Measurements from ENCODE around the gene SMAD6. TPM values are rescaled to one million over a fixed set of nuclear protein-coding genes. Genes with fewer than 3 reads are reported as not detected.

SMAD6 gene
- total RNA-seq, 4 donors from 2014 or later, result 59.3 to 118 (median 62.3) TPM

DNA sequence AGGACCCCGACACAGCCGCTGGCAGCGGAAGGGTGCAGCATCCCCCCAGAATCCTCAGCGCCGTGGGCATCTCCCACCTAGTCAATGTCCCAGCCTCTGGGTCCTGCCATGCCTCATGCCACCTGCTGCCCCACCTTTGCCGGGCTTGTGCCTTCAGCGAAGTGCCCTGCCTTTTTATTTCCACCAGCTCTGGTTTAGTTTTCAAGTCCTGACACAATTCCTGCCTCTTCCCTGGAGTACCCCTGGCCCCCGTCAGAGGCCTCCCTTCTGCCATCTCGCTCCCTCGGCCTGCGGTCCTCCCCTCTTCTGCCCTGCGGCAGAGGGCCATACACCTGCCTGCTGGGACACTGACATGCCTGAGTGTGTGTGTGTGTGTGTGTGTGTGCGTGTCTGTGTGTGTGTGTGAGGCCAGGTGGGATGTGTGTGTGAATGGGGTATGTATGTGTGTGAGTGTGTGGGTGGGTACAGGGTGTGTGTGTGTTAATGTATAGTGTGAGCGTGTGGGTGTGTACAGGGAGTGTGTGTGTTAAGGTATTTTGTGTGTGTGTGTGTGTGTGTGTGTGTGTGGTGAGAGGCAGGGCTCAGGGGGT lies 129.9 kb downstream of the SMAD6 start:
- no peak overlapping the region for H3K27ac ChIP-seq
- no peaks in the 10 kb centered on the region for H3K36me3 ChIP-seq
- no peaks in the 10 kb centered on the region for H3K9me3 ChIP-seq
- TF ChIP-seq, protein P1, sequence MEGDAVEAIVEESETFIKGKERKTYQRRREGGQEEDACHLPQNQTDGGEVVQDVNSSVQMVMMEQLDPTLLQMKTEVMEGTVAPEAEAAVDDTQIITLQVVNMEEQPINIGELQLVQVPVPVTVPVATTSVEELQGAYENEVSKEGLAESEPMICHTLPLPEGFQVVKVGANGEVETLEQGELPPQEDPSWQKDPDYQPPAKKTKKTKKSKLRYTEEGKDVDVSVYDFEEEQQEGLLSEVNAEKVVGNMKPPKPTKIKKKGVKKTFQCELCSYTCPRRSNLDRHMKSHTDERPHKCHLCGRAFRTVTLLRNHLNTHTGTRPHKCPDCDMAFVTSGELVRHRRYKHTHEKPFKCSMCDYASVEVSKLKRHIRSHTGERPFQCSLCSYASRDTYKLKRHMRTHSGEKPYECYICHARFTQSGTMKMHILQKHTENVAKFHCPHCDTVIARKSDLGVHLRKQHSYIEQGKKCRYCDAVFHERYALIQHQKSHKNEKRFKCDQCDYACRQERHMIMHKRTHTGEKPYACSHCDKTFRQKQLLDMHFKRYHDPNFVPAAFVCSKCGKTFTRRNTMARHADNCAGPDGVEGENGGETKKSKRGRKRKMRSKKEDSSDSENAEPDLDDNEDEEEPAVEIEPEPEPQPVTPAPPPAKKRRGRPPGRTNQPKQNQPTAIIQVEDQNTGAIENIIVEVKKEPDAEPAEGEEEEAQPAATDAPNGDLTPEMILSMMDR (IDR thresholded peaks at IDR 0.05), result no peak
- TF ChIP-seq POLR2A (IDR thresholded peaks at IDR 0.05), result no peak
- no peak overlapping the region for H3K4me3 ChIP-seq (replicated peaks in 1 of 3)
- intact Hi-C loops (cut with DNase I), result no loop called here
- no peaks in the 10 kb centered on the region for H3K27me3 ChIP-seq
- 95 to 97% methylated on average over 14 of the region's 14 CpGs for WGBS, 2 donors
- no peak for DNase-seq
- H3K4me1 ChIP-seq, result peaks cover 0 to 15% of the 10 kb centered on the region in 2 donors

Other genes with a start within 250 kb of the SMAD6 start
- gene SNAPC5, start 204.5 kb upstream of the SMAD6 start, total RNA-seq, result 10 to 100 TPM; 26.3 to 79.2 (median 40.5) TPM
- gene RPL4, start 197.4 kb upstream of the SMAD6 start, total RNA-seq, result 1,000 to 10,000 TPM; 3,485 to 7,540 (median 5,598) TPM
- gene ZWILCH, start 196.9 kb upstream of the SMAD6 start, total RNA-seq, result 1 to 10 TPM; 3.8 to 6.4 (median 5.3) TPM
- gene LCTL, start 136.2 kb upstream of the SMAD6 start, total RNA-seq, result not detected